Prostate gland (tissue), 2 donors: ENCODE data around the gene SORL1.
"Not testable (repeated sequence)": the region's sequence is repeated elsewhere in the genome, so short reads cannot be mapped to it uniquely, and the experiment has no call there.

Experiments
- CTCF ChIP-seq, 4 experiments: fragments of 200-600 bp in 2 of 4; fragments of 450-650 bp in 2 of 4; sonication (generic) in 2 of 4; IDR thresholded peaks; 1 replicate in 3 of 4; 2 replicates in 1 of 4; pipeline ENCODE4 v1.5.1; 2016 to 2019; ENCODE audit warnings: antibody characterized with exemption in 4 of 4, mild to moderate bottlenecking in 2 of 4, moderate library complexity in 2 of 4
- POLR2A ChIP-seq: fragments of 450-650 bp; IDR thresholded peaks from one replicate; pipeline ENCODE4 v1.6.1; 2016; ENCODE audit warnings: antibody characterized with exemption, mild to moderate bottlenecking
- POLR2AphosphoS5 ChIP-seq: sonication (generic); formaldehyde crosslinking; IDR thresholded peaks from one replicate; pipeline ENCODE4 v1.6.1; 2017; ENCODE audit warnings: antibody characterized with exemption

GRCh38 chr11:121506237-121506636 lies 54.1 kb downstream of the SORL1 start:
- not testable (repeated sequence) for TF ChIP-seq POLR2A; POLR2AphosphoS5; CTCF (IDR thresholded peaks at IDR 0.05)
